ENCODE data around the gene NINJ2.
"Not testable (repeated sequence)": the region's sequence is repeated elsewhere in the genome, so short reads cannot be mapped to it uniquely, and the experiment has no call there.

Gene NINJ2

DNA sequence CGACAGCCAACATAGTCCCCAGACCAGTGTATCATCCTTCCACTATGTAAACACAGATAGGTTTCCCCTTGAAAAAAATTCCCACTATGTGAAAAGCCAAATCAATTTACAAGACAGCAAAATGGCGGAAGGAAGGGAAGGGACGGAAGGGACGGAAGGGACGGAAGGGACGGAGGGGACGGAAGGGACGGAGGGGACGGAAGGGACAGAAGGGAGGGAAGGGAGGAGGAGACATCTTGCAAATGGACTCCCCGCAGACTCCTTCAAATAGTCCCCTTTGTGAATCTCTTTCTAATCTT, 75.3 kb downstream of the NINJ2 start:
- DNase-seq, result no peak

DNA sequence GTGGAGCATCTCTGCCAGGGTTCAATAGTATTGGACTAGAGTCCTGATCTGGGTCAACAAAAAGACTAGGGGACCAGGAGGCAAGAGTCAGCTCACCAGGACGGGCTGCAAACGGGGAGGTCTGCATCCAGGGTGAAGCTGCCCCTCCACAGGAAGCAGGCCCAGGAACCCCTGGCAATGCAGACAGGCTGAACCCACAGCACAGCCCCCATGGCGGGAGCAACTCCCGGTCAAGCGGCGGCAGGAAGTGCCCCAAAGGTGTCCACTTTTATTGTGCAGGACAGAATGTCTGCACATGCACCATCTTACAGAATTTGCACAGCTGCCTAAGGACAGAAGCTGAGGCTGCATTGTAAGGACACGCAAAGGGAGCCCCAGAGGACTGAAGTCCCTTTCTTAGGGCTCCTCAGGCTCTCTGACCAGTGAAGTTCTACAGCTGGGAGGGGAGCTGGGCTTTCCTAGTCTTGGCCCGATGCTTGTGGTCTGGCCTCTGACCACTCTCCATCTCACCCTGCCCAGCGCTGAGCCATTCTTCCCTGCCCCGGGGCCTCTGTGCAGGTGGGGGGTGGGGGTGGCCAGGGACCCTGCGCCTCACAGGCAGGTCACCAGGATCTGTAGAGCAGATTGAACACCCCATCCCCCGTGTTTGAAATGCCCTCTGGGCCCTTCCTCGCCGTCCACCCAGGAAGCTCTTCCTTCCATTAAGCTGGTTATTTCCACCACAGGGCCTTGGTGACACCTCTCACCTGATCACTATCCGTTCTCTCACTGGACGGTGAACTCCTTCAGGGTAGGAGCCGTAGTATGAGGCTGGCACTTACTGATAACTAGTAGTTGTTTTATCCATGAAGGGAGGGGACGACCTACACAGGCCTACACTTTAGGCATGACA, 75.9 kb downstream of the NINJ2 start:
- no peak for DNase-seq

- DNase-seq, result no peak
These were observed 76.8 kb downstream of the NINJ2 start for GRCh38 chr12:586318-587071.

DNA sequence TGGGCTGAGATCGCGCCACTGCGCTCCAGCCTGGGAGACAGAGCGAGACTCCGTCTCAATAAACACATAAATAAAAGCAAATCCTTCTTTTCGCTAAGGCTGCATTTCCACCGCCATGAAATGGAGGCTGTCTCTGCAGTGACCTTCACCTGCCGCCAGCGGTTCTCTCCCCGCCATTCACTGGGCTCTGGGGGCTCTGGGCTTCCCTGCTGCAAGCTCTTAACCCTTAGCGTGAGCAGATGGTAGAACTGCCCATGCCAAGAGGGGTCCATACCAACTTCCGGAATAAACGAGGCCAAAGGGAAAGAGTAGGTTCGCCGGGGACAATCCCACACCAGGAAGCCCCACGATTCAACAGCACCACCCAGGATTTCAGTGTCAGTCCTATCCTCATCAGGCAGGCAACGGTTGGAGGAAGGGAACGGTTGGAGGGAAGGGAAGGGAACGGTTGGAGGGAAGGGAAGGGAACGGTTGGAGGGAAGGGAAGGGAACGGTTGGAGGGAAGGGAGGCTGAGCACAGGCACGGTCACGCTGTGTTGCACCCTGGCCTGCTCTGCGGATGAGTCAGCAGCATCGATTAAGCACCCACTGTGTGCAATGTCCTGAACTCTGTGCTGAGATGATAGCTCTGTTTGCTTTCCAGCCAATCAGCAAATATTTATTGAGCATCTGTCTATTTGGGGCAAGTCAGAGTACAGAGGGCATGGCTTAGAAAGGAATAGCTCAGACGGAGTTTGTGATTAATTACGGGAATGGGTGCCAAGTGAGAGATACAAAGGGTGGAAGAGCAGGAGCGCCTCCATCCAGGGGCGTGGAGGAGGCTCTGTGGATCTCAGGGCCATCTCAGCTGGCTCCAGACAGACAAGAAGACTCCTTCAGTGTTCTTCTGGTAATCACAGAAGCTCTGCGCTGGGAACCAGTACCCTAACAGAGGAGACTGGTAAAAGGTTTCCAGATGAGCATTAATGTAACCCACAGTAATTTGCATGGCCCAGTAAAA, 77.9 kb downstream of the NINJ2 start:
- DNase-seq, result no peak

DNA sequence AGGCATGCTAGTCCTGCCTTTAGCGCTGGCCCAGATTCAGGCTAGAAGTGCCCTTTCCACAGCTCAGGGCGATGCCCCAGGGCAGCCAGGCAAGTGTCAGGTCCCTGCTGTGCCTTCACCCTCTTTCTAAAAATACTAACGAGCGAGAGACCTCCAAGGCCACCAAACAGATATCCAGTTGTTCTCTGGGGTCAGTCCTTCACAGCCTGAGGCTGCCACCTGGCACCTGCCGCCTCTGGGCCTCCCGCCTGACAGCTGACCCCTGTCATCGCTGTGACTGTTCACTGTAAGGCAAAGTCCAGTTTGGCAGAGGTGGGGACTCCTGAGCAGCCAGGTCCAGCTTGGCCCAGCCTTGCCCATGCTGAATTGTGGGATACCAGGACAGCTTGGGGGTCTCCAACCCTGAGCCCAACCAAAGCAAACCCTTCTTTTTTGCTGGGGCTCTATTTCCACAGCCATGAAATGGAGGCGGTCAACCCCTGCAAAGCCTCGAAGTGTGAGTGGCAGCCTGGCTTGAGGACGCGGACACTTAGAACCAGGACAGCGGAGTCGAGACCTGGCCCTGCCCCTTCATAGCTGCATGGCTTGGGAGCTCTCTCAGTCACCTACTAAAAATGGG, 79.9 kb downstream of the NINJ2 start:
- no peak for DNase-seq

- DNase-seq, result no peak
These were observed 81.5 kb downstream of the NINJ2 start for GRCh38 chr12:581746-582145.

DNA sequence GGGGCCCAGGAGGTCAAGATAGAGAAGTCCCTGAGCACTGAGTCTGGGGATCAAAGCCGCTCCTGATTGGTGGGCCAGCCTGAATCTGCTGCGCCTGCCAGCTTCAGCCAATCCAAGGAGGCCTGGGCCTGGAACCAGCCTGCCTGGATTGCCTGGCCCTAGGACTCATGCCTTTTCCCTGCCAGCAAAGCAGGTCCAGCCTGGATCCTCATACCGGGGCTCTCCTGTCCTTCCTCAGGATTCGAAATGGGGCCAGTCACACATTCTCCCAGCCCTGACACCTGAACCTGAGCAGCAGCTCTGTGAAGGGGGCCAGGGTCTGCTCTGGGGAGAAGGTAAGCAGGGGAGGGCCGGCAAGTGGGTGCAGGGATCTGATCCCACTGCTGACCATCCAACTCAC, 81.9 kb downstream of the NINJ2 start:
- DNase-seq, result no peak

- DNase-seq, result no peak
These were observed 82.4 kb downstream of the NINJ2 start for GRCh38 chr12:580813-581212.

GRCh38 chr12:579420-580110, 83.7 kb downstream of the NINJ2 start:
- no peak for DNase-seq

GRCh38 chr12:578748-579419, 84.4 kb downstream of the NINJ2 start:
- DNase-seq, result no peak

- DNase-seq, result not testable (repeated sequence)
These were observed 85.1 kb downstream of the NINJ2 start for GRCh38 chr12:577994-578747.

- DNase-seq, result peak in 1 of 51 donors; percentile 36
These were observed 86.6 kb downstream of the NINJ2 start for GRCh38 chr12:576615-577110.

- peak in 47 of 51 donors; percentile 19 to 88 (median 60) for DNase-seq
These were observed 87.2 kb downstream of the NINJ2 start for GRCh38 chr12:575948-576614.

GRCh38 chr12:575129-575502, 88.1 kb downstream of the NINJ2 start:
- no peak for DNase-seq

DNA sequence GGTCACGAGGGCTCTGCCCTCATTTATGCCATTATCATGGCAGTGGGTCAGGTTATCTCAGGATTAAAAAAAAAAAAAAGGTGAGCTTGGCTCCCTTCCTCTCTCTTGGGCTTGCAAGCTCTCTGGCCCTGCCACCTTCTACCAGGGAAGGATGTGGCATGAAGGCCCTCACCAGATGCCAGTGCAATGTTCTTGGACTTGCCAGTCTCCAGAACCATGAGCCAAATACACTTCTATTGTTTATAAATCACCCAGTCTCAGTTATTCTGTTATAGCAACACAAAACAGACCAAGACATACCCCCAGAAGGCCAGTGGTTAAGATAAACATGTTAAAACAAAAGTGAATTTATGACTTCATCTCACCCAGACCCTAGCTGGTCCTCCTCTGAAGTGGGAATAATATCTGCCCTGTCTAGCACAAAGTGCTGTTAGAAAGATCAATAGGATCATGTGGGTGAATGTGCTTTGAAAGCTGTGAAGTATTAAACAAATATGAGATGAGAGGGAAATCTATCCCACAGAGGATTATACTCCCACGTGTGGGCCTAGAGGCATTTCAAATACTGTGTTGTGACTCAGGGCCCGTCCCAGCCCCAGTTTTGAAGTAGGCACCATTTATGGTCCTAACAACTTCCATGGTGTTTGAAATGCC, 88.6 kb downstream of the NINJ2 start:
- DNase-seq, result no peak

DNA sequence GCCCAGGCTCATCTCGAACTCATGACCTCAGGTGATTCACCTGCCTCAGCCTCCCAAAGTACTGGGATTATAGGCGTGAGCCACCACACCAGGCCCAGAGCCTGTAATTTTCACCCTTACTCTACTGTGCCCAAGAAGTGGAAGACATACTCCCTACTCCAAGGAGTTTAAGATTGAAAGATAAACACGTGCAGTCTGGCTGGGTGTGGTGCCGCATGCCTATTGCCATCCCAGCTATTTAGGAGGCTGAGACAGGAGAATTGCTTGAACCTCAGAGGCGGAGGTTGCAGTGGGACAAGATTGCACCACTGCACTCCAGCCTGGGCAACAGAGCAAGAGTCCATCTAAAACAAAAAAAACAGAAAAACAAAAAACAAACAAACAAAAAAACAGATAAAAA, 90.0 kb downstream of the NINJ2 start:
- DNase-seq, result no peak

DNA sequence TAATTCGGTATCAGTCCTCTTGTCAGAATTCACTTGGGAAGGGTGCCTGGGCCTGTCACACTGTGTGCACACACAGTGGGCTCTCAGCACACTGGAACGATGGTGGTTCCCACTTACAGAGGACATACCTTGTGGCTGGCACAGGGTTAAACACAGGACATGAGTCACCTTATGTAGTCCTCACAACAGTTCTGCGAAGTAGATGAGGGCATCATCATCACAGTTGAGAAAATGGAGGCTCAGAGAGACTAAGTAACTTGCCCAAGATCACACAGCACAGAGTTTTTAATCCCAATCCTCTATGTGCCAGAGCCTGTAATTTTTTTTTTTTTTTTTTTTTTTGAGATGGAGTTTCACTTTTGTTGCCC, 90.7 kb downstream of the NINJ2 start:
- no peak for DNase-seq

Data from hypothalamus (tissue), 51 donors.